HG03571 (cell line): ENCODE results near the gene USO1.
A peak's percentile ranks its signal among the peaks of the same experiment; 100 is the strongest.
"Not testable (repeated sequence)": the region's sequence is repeated elsewhere in the genome, so short reads cannot be mapped to it uniquely, and the experiment has no call there.

Source experiments
- ATAC-seq: cut with Tn5 transposase; IDR thresholded peaks from one replicate; pipeline ENCODE4 v1.9.1; 2021; ENCODE audit not compliant: unreplicated experiment

The USO1 gene

DNA sequence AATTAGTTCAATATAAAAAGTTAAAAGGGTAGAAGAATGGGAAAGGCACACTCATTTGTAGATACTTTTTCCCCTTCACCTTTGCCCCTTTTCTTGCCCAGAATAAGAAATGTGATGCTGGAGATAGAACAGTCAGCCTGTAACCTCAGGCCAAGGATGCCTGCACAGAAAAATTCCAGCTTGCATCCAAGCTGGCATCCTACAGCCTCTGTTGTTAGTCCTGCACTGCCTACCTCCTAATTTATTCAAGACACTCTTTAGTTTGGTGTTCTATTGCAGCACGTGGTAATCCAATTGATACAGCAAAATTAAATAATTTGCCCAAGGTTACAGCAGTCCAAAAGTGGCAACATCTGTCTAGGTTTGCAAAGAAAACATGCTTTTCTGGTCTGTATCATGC is 9.7 kb upstream of the USO1 start:
- ATAC-seq = no peak

DNA sequence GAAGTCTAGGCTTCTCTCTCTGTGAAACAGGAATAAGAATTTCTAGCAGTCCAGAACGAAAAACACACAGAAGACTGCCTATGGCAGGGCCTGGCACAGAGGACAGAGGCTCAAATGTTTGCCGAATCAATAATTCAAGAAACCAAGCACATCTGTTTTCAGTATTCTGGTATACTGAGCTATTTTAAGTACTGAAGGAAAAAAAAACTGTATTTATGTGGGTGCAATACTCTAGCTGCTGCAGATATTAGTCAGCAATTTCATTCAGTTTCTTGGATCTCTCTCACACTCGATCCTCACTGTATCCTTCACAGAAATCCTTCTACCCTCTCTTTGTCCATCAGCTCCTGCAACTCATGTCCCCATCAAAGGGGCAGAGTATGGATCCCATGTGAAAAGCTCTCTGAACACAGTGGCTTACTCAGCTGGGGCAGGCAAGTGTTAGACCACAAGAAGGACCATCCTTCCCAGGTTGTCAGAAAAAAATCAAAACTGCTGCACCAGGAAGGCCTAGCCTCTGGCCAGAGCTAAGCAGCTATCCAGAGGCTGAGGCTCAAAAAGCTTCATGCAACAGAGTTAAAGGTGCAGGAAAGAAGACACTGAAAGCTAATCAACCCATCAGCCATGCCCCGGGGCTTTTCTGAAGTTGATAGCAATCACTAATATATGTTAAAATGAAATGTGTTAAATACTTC is 9.1 kb upstream of the USO1 start:
- ATAC-seq = no peak

DNA sequence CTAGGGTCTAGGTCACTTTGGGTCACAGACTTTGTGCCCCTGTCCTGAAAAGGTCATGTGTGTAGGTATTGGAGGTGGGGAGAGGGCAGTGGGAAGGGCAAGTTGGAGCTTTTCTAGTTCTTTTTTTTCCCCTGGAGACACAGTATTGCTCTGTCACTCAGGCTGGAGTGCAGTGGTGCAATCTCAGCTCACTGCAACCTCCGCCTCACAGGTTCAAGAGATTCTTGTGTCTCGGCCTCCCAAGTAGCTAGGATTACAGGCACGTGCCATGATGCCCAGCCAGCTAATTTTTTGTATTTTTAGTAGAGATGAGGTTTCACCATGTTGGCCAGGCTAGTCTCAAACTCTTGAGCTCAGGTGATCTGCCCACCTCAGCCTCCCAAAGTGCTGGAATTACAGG is 8.3 kb upstream of the USO1 start:
- not testable (repeated sequence) for ATAC-seq

DNA sequence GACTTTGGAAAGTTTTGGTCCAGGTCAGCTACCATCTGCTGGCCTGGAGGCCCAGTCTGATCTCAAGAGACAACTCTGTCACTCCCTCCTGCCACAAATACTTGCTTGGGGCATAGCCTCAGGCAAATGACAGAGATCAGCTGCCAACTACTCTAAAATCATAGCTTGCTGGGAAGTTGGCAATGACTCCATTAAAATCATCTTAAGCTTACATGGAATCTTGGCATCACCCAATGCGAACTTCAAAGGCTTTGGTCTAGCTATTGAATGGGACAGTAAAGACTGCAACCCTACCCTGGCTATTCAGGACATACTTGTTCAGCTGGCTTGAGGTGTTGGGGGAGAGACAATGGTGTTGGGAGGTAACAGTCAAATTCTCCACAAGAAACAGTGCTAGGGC is 7.0 kb upstream of the USO1 start:
- ATAC-seq = no peak

GRCh38 chr4:75718529-75718928 is 5.8 kb upstream of the USO1 start:
- no peak for ATAC-seq

DNA sequence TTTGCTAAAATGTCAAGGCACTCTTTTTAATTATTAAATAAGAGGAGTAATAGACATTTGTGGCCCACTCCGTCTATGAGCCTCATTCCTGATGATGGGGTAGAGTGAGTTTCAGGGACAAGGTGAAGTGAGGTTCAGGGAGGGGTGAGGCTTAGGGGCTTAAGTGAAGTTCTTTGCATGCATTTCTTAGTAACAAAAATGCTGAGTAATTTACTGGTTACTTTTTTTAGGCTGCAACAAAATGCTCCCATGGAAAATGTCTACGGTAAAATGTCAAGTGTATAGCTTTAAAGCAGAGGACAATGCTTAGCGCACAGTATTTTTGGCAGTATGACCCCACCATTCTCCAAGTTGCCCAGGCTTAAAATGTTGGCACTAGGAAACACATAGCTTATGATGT is 2.0 kb upstream of the USO1 start:
- no peak for ATAC-seq

- no peak for ATAC-seq
Observed at GRCh38 chr4:75723163-75724065, 963 bp upstream of the USO1 start.

DNA sequence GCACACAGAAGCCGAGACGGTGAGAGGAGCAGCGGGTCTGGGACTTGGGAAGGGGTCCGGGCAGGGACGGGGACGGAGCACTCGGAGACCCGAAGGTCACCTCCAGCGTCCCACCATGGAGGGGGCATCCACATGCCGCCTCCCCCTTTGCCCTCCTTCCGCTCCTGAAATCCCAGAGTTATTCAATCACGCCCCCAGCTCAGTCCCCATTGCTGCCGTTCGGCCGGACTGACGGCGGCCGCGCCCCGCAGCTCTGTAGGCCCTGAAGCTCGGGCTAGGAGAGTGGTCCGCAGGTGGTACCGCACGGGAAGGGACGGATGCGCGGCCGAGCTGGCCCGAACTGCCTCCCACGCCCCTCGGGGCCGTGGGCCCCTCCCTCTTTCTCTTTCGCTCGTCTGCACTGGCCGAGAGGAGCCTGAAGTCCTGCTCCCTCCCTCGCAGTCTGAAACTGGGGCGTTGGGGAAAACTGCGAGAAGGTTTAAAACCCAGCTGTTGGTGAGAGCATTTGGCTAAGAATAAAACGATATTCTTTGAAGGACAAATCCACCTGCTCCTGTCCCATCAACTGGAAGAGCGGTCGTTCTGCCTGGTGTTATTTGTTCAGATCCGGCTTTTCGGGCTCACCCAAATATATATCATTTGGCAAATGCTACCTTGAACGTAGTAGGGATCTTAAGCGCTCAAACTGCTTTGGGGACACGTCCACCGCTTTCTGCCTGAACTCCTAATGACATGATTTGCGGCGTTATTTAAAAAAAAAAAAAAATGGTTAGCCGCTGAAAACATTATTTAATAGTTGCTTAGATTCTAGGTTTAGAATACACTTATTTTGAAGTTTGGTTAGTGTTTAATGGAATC is 719 bp downstream of the USO1 start:
- ATAC-seq = peak; percentile 52

GRCh38 chr4:75725942-75726538 is 1.7 kb downstream of the USO1 start:
- ATAC-seq = not testable (repeated sequence)

- no peak for ATAC-seq
Observed at GRCh38 chr4:75726577-75726976, 2.2 kb downstream of the USO1 start.

GRCh38 chr4:75727073-75727472 is 2.7 kb downstream of the USO1 start:
- ATAC-seq = no peak

GRCh38 chr4:75729836-75730235 is 5.5 kb downstream of the USO1 start:
- no peak for ATAC-seq

DNA sequence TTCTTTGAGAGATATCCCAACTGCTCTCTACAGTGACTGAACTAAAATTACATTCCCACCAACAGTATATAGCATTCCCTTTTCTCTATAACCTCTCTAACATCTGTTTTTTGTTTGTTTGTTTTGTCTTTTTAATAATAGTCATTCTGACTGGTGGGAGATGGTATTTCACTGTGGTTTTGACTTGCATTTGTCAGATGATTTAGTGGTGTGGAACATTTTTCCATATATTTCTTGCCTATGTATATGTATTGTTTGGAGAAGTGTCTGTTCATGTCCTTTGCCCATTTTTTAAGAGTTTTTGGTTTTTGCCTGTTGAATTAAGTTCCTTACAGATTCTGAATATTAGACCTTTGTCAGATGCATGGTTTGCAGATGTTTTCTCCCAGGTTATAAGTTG is 9.0 kb downstream of the USO1 start:
- ATAC-seq = no peak

- ATAC-seq = no peak
Observed at GRCh38 chr4:75735525-75735924, 11.1 kb downstream of the USO1 start.

DNA sequence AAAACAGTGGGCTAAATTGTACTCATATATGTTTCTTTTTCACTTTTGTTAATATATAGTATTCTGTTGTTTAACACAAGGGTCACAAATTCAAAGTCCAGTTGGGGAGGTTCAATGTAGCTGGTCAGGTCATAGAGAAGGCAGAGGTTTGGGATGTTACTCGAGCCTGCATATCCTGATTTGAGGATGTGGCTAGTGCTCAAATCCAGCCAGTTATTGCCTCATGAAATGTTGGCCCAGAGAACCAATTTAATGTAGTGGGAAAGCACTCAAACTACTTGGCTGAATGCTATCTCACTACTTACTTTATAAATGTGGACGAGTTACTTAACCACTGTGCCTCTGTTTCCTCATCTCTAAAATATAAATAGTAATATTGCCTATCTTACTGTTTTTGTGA is 12.5 kb downstream of the USO1 start:
- no peak for ATAC-seq

GRCh38 chr4:75737398-75737797 is 13.0 kb downstream of the USO1 start:
- ATAC-seq = no peak

- no peak for ATAC-seq
Observed at GRCh38 chr4:75741027-75741426, 16.6 kb downstream of the USO1 start.

GRCh38 chr4:75742451-75742850 is 18.1 kb downstream of the USO1 start:
- no peak for ATAC-seq

DNA sequence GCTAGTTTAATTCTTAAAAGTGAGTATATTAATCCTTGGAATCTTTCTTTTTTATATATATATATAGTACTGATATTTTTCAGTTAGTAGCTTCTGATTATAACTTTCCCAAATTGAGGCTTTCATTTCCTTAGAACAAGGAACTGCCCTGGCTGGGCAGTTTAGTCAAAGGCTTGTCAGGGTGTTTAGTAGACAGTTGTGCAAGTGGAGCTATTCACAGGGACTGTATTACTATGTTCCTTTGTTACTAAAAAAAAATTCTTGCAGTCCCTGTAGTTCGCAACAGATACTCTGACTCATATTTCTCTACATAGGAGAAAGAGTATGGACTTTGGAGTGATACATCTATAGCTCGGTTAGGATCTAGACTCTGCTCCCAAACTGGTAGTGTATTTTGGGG is 20.8 kb downstream of the USO1 start:
- no peak for ATAC-seq

GRCh38 chr4:75745721-75746199 is 21.4 kb downstream of the USO1 start:
- ATAC-seq = no peak

- ATAC-seq = no peak
Observed at GRCh38 chr4:75752637-75753036, 28.3 kb downstream of the USO1 start.
